Measurements from ENCODE around the gene BCAP29.

BCAP29 gene

DNA sequence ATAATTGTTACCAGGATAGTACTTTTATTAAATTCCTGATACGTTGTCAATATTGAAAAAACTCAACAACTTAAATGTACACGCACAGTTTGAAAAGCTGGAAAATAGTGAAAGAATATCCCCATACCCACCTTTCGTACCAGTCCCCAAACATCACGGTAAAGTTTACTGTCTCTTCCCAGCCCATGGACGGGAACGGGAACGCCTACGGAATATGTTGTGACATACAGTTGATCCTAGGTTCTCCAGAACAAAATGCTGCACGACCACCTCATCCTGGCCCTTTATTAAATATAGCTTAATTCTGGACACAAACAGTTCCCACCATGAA is 527 bp upstream of the BCAP29 start:
- no peak overlapping the region for H3K4ac ChIP-seq (ENCODE audit: low read length)
- no peak overlapping the region for H2BK5ac ChIP-seq (ENCODE audit: low read length)
- peak overlapping the region; percentile 97 for H2AFZ ChIP-seq (ENCODE audit: low read length)
- no CpG with 5 or more reads among the region's 9 CpGs for WGBS, 2 donors (ENCODE audit: extremely low coverage in 2 of 2, insufficient read length in 2 of 2, insufficient replicate concordance in 1 of 2)
- H3K4me3 ChIP-seq (ENCODE audit: low read length in 2 of 2) = peak overlapping the region; percentile 83 to 92
- peak overlapping the region; percentile 63 for H3K4me2 ChIP-seq (ENCODE audit: insufficient read depth, low read length, poor library complexity, severe bottlenecking)
- H3K14ac ChIP-seq (ENCODE audit: low read length) = no peak overlapping the region
- no peak overlapping the region for H2BK120ac ChIP-seq (ENCODE audit: low read depth, low read length)
- no peaks in the 10 kb centered on the region for H3K27me3 ChIP-seq (ENCODE audit: control insufficient read depth in 3 of 3, insufficient read depth in 3 of 3, low read depth in 1 of 3, low read length in 3 of 3)
- H3K9me3 ChIP-seq (replicated peaks in 1 of 2; ENCODE audit: control insufficient read depth in 2 of 2, insufficient read depth in 1 of 2, low read depth in 1 of 2, low read length in 2 of 2) = no peaks in the 10 kb centered on the region
- no peak overlapping the region for H2BK12ac ChIP-seq (ENCODE audit: low read length)
- peak overlapping the region; percentile 17 for H4K8ac ChIP-seq (ENCODE audit: low read depth, low read length)
- H3K23ac ChIP-seq (ENCODE audit: low read depth, low read length, poor library complexity) = no peak overlapping the region
- H2AK5ac ChIP-seq (ENCODE audit: low read depth, low read length) = no peak overlapping the region
- H3K36me3 ChIP-seq (replicated peaks in 1 of 2; ENCODE audit: control insufficient read depth in 2 of 2, insufficient read depth in 2 of 2, low read length in 2 of 2) = peaks cover 1 to 38% of the 10 kb centered on the region in 2 donors
- H3K18ac ChIP-seq (ENCODE audit: low read length) = peak overlapping the region; percentile 96
- H3K4me1 ChIP-seq (ENCODE audit: control insufficient read depth in 2 of 2, insufficient read depth in 1 of 2, low read depth in 1 of 2, low read length in 2 of 2) = peaks cover 0 to 4% of the 10 kb centered on the region in 2 donors
- H2BK15ac ChIP-seq (ENCODE audit: low read length) = no peak overlapping the region
- H3K79me1 ChIP-seq (ENCODE audit: low read depth, low read length) = no peaks in the 10 kb centered on the region
- DNase-seq (ENCODE audit: low spot score) = no peak
- H3K9ac ChIP-seq (ENCODE audit: low read depth, low read length, poor library complexity) = peak overlapping the region; percentile 77
- peak overlapping the region; percentile 46 for H3K27ac ChIP-seq (replicated peaks; ENCODE audit: low read length)
- H4K91ac ChIP-seq (ENCODE audit: low read depth, low read length, poor library complexity) = no peak overlapping the region

DNA sequence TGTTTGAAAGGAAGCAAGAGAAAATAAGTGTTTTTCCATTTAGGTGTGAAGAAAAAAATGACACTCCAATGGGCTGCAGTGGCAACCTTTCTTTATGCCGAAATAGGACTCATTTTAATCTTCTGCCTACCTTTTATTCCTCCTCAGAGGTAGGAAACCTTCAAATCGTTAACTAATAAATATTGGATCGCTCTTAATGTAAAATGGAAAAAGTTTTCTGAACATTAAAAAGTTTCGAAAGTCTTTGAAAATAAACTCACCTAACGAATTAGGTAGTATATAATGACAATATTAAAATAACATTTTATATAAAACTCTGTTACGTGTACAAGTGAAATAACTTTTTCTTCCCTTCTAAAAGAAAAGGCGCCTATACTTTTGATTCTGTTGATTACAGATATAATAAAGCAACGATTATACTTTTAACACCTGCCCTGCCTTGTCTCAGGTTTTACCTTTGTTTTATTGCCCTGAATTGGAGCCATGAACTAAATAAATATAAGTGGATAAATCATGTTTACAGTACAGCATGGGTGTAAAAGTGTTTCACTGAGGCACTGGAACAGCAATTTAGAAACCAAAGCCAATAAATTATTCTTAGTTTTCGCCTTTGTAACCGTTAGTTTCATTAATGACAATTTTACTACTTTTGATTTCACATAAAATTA is 804 bp downstream of the BCAP29 start:
- no peaks in the 10 kb centered on the region for H3K9me3 ChIP-seq (replicated peaks in 1 of 2; ENCODE audit: control insufficient read depth in 2 of 2, insufficient read depth in 1 of 2, low read depth in 1 of 2, low read length in 2 of 2)

DNA sequence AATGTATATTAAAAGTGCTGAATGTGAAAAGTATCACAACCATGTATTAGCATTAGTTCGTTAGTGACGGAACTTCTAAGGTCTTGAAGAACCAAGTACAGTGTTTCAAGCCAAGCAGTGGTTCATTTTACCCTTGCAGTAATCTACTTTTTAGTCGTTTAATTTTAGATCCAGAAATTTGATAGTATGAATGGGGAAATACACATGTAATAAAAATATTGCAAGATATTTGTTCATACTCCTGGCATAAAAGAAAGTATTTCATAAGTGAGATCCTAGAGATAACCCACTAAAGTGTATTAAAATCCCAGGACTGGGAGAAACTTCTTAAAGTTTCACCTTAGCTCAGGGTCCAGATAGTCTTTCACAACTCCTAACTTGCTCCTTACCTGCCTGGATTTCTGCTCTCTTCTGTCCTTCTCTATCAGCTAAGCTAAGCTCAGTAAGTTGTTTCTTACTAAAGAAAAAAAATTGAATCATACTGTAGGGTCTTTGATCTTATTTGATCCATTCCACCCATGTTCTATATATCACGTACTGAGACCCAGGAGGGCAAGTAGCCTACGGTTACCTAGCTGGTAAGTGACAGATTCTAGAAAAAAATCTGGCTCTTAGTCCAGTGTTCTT is 1.5 kb downstream of the BCAP29 start:
- no peak overlapping the region for H3K27ac ChIP-seq (replicated peaks; ENCODE audit: low read length)
- no peak overlapping the region for H2AK5ac ChIP-seq (ENCODE audit: low read depth, low read length)
- no peak overlapping the region for H4K8ac ChIP-seq (ENCODE audit: low read depth, low read length)
- H3K4me3 ChIP-seq (ENCODE audit: low read length in 2 of 2) = peak overlapping the region in 1 of 2 donors; percentile 83
- H3K4me2 ChIP-seq (ENCODE audit: insufficient read depth, low read length, poor library complexity, severe bottlenecking) = no peak overlapping the region
- peaks cover 0 to 4% of the 10 kb centered on the region in 2 donors for H3K4me1 ChIP-seq (ENCODE audit: control insufficient read depth in 2 of 2, insufficient read depth in 1 of 2, low read depth in 1 of 2, low read length in 2 of 2)
- H3K18ac ChIP-seq (ENCODE audit: low read length) = no peak overlapping the region
- no peak overlapping the region for H3K9ac ChIP-seq (ENCODE audit: low read depth, low read length, poor library complexity)
- H2BK5ac ChIP-seq (ENCODE audit: low read length) = no peak overlapping the region
- no peaks in the 10 kb centered on the region for H3K27me3 ChIP-seq (ENCODE audit: control insufficient read depth in 3 of 3, insufficient read depth in 3 of 3, low read depth in 1 of 3, low read length in 3 of 3)
- H2BK12ac ChIP-seq (ENCODE audit: low read length) = no peak overlapping the region
- no CpG with 5 or more reads among the region's 5 CpGs for WGBS, 2 donors (ENCODE audit: extremely low coverage in 2 of 2, insufficient read length in 2 of 2, insufficient replicate concordance in 1 of 2)
- H2BK15ac ChIP-seq (ENCODE audit: low read length) = no peak overlapping the region
- H2BK120ac ChIP-seq (ENCODE audit: low read depth, low read length) = no peak overlapping the region
- H3K14ac ChIP-seq (ENCODE audit: low read length) = no peak overlapping the region
- no peak overlapping the region for H4K91ac ChIP-seq (ENCODE audit: low read depth, low read length, poor library complexity)
- H3K36me3 ChIP-seq (replicated peaks in 1 of 2; ENCODE audit: control insufficient read depth in 2 of 2, insufficient read depth in 2 of 2, low read length in 2 of 2) = peaks cover 1 to 35% of the 10 kb centered on the region in 2 donors
- no peaks in the 10 kb centered on the region for H3K79me1 ChIP-seq (ENCODE audit: low read depth, low read length)
- H3K4ac ChIP-seq (ENCODE audit: low read length) = no peak overlapping the region
- H3K9me3 ChIP-seq (replicated peaks in 1 of 2; ENCODE audit: control insufficient read depth in 2 of 2, insufficient read depth in 1 of 2, low read depth in 1 of 2, low read length in 2 of 2) = no peaks in the 10 kb centered on the region
- no peak overlapping the region for H2AFZ ChIP-seq (ENCODE audit: low read length)
- DNase-seq (ENCODE audit: low spot score) = no peak
- no peak overlapping the region for H3K23ac ChIP-seq (ENCODE audit: low read depth, low read length, poor library complexity)

More for the DNA sequence above, 804 bp downstream of the BCAP29 start:
- Histone ChIP-seq H3K9ac (ENCODE audit: low read depth, low read length, poor library complexity) (no peak overlapping the region), H3K4me2 (ENCODE audit: insufficient read depth, low read length, poor library complexity, severe bottlenecking) (peak overlapping the region; percentile 63), H2BK15ac (ENCODE audit: low read length) (peak overlapping the region; percentile 9), H3K27ac (replicated peaks; ENCODE audit: low read length) (no peak overlapping the region), H2AFZ (ENCODE audit: low read length) (peak overlapping the region; percentile 97), H2BK12ac (ENCODE audit: low read length) (no peak overlapping the region), H3K4ac (ENCODE audit: low read length) (no peak overlapping the region), H3K4me1 (ENCODE audit: control insufficient read depth in 2 of 2, insufficient read depth in 1 of 2, low read depth in 1 of 2, low read length in 2 of 2) (peaks cover 0 to 4% of the 10 kb centered on the region in 2 donors), H3K36me3 (replicated peaks in 1 of 2; ENCODE audit: control insufficient read depth in 2 of 2, insufficient read depth in 2 of 2, low read length in 2 of 2) (peaks cover 1 to 35% of the 10 kb centered on the region in 2 donors), H3K27me3 (ENCODE audit: control insufficient read depth in 3 of 3, insufficient read depth in 3 of 3, low read depth in 1 of 3, low read length in 3 of 3) (no peaks in the 10 kb centered on the region), H3K23ac (ENCODE audit: low read depth, low read length, poor library complexity) (no peak overlapping the region), H3K4me3 (ENCODE audit: low read length in 2 of 2) (peak overlapping the region; percentile 83 to 92), H3K79me1 (ENCODE audit: low read depth, low read length) (no peaks in the 10 kb centered on the region), H2BK5ac (ENCODE audit: low read length) (no peak overlapping the region), H4K8ac (ENCODE audit: low read depth, low read length) (no peak overlapping the region), H4K91ac (ENCODE audit: low read depth, low read length, poor library complexity) (no peak overlapping the region), H2AK5ac (ENCODE audit: low read depth, low read length) (no peak overlapping the region), H3K14ac (ENCODE audit: low read length) (no peak overlapping the region), H2BK120ac (ENCODE audit: low read depth, low read length) (no peak overlapping the region), H3K18ac (ENCODE audit: low read length) (no peak overlapping the region)
- no CpG with 5 or more reads among the region's 10 CpGs for WGBS, 2 donors (ENCODE audit: extremely low coverage in 2 of 2, insufficient read length in 2 of 2, insufficient replicate concordance in 1 of 2)
- no peak for DNase-seq (ENCODE audit: low spot score)

DNA sequence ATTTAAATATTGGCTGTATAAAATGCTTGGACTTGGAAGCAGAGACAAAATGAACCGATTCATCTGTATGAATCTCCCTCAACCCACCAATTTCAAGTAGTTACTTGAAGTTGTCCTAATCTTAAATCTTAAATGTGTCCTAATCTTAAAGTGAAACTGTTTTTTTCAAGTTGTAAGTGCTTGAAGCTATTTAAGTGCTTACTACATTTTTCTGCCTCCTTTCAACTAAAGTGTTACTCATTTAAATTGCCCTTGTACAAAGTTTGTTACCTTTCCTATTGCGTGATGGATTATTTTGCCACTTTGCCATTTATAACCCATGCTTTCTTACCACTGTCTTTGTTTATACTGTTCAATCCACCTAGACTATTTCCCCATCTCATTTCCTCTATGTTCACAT is 2.8 kb downstream of the BCAP29 start:
- Histone ChIP-seq H2AK5ac (ENCODE audit: low read depth, low read length) (no peak overlapping the region), H3K27me3 (ENCODE audit: control insufficient read depth in 3 of 3, insufficient read depth in 3 of 3, low read depth in 1 of 3, low read length in 3 of 3) (no peaks in the 10 kb centered on the region), H2BK12ac (ENCODE audit: low read length) (no peak overlapping the region), H3K9me3 (replicated peaks in 1 of 2; ENCODE audit: control insufficient read depth in 2 of 2, insufficient read depth in 1 of 2, low read depth in 1 of 2, low read length in 2 of 2) (peaks cover 0 to 2% of the 10 kb centered on the region in 2 donors), H2BK15ac (ENCODE audit: low read length) (no peak overlapping the region), H4K8ac (ENCODE audit: low read depth, low read length) (no peak overlapping the region), H3K4me1 (ENCODE audit: control insufficient read depth in 2 of 2, insufficient read depth in 1 of 2, low read depth in 1 of 2, low read length in 2 of 2) (peaks cover 0 to 4% of the 10 kb centered on the region in 2 donors), H2BK120ac (ENCODE audit: low read depth, low read length) (no peak overlapping the region), H3K14ac (ENCODE audit: low read length) (no peak overlapping the region), H3K27ac (replicated peaks; ENCODE audit: low read length) (no peak overlapping the region), H3K9ac (ENCODE audit: low read depth, low read length, poor library complexity) (no peak overlapping the region), H2BK5ac (ENCODE audit: low read length) (no peak overlapping the region), H4K91ac (ENCODE audit: low read depth, low read length, poor library complexity) (no peak overlapping the region), H3K23ac (ENCODE audit: low read depth, low read length, poor library complexity) (no peak overlapping the region), H2AFZ (ENCODE audit: low read length) (no peak overlapping the region), H3K18ac (ENCODE audit: low read length) (no peak overlapping the region), H3K4me2 (ENCODE audit: insufficient read depth, low read length, poor library complexity, severe bottlenecking) (no peak overlapping the region), H3K79me1 (ENCODE audit: low read depth, low read length) (no peaks in the 10 kb centered on the region), H3K36me3 (replicated peaks in 1 of 2; ENCODE audit: control insufficient read depth in 2 of 2, insufficient read depth in 2 of 2, low read length in 2 of 2) (peaks cover 0 to 39% of the 10 kb centered on the region in 2 donors), H3K4me3 (ENCODE audit: low read length in 2 of 2) (no peak overlapping the region), H3K4ac (ENCODE audit: low read length) (no peak overlapping the region)
- WGBS, 2 donors (ENCODE audit: extremely low coverage in 2 of 2, insufficient read length in 2 of 2, insufficient replicate concordance in 1 of 2) = no CpG with 5 or more reads among the region's 2 CpGs
- no peak for DNase-seq (ENCODE audit: low spot score)

Data from neuronal stem cell (in vitro differentiated cells).